ENCODE measurements around the gene KCNT1.
"Not testable (repeated sequence)": the region's sequence is repeated elsewhere in the genome, so short reads cannot be mapped to it uniquely, and the experiment has no call there.

The KCNT1 gene

DNA sequence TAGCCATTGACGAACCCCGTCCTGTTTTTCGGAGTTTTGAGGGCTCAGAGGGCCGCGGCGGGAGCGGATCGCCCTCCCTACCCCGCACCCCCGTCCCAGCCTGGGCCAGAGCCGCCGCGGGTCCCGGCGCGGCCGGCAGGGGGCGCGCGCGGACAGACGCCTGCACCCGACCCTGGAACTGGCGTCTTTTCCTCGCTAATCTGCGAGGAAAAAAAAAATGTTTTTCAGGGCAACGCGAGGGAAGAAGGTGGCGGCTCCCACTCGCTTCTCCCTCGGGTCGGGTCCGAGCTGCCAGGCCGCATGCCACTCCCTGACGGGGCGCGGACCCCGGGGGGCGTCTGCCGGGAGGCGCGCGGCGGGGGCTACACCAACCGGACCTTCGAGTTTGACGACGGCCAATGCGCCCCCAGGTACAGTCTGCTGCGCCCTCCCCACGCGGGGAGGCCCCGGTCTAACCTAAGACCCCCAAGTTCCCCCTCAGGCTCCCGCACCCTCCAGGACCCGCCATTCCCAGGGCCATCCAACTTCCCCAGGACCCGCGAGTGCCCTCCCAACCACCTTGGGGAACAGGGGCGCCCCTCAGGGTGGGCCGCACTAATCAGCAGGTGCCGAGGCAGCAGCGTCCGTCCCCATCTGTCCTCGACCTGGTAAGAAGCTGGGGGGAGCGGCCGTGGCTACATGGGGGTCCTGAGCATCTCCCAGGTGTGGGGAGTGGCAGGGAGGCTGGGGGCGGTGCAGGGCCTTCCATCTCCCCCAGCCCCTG is at the start of gene KCNT1:
KCNT1 (plus strand) TSS at position 227 of the 763 bp plus-strand sequence; CDS start at position 301, 74 bp downstream.
- FAIRE-seq = no peak

DNA sequence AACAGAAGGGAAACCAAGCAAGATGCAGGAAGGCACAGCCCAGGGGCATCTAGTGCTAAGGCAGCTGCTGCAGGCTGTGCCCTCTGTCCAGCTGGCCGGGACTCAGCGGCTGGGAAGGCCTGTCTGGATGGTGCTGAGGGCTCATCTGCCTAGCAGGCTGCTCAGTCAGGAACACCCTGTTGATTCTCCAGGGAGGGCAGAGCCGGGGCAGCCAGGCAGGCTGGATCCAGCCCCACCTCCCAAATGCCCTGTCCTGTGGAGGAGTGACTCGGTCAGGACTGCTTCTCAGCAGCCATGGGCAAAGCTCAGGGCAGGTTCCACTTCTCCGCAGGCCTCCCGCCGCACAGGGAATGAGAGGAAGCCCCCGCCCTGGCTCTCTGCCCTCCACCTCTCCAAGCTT is 46.7 kb upstream of the KCNT1 start:
- DNase-seq (ENCODE audit: low spot score) (no peak), FAIRE-seq (no peak)

More for the DNA sequence above, at the start of gene KCNT1:
- no peak for DNase-seq (ENCODE audit: low spot score)

DNA sequence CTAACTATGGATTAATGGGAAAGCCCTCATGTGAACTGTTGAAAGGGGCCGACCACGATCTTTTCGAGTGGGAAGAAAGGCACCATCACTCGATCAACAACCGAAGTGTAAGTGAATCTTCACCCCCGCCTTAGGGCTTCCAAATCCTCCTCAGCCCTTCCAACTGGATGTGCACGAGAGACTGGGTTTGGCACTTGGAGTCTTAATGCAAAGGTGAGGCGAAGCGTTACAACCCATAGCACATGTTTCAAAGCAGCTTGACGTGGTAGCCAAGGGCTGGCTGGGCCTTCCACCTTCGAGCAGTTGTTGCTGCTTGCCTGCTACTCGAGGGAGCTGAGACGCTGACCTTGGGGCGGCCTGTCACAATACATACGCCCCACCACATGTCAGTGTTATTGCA is 44.6 kb upstream of the KCNT1 start:
- no peak for DNase-seq (ENCODE audit: low spot score)
- FAIRE-seq = no peak

DNA sequence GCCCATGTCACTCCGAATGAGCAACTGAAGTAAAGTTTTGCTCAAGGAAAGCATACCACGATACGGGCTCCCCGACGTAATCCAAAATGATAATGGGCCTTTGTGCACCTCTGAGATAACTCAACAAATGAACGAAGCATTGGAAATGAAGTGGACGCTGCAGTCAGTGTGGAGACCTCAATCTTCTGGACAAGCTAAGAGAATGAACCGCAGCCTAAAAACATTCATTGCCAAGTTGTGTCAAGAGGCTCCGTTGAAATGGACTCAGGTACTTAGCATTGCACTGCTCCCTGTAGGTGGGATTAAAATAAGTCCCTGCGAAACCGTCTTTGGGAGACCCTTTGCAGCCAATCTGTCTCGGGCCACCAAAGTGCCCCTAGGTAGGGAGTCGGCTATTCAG is 42.7 kb upstream of the KCNT1 start:
- no peak for DNase-seq (ENCODE audit: low spot score)
- FAIRE-seq = no peak

DNA sequence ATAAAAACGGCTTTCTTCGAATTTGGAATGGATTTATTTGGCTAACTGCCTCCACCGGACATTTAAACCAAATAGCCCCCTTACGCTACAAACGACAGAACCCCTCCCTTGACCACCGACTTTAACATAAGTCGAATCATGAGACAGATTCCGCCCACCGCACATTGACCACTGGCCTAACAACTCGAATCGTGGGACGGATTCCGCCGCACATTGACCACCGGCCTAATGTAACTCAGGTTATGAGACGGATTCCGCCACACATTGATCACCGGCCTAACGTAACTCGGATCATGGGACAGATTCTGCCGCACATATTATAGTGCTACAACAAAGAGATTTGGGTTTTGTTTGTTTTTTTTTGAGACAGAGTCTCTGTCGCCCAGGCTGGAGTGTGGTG is 41.6 kb upstream of the KCNT1 start:
- no peak for FAIRE-seq

DNA sequence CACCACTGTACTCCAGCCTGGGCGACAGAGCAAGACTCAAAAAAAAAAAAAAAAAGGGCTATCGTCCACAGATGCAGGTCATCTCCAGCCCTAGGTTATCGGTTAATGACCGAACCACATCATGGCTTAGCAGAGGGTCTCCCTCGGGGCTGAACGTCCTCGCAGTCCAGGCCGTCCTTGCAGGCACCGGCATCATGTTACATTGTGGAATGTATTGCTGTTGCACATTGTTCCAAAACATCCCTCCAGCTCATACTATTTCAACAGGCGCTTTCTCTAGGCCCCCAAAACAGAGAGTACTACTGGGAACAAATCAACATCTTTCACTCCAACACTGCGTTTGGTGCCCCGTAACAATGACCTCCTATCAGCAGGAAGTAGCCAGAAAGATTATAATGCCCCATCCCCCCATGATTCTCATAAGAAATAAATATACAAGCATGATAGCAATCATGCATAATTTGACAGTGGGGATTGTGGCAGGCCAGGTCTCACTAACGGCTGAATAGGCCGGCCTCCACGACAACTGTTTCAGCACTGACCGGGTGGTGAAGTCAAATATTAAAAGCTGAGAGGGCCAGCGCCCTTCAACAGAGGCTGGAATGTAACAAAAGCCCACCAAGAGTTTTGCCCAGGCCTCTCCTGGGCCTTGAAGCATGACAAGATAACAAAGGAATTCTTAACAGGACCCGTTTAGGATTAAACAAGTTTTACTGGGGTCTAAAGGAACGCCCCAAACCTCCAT is 40.0 kb upstream of the KCNT1 start:
- DNase-seq (ENCODE audit: low spot score) (no peak), FAIRE-seq (no peak)

More for the DNA sequence above, 41.6 kb upstream of the KCNT1 start:
- no peak for DNase-seq (ENCODE audit: low spot score)

DNA sequence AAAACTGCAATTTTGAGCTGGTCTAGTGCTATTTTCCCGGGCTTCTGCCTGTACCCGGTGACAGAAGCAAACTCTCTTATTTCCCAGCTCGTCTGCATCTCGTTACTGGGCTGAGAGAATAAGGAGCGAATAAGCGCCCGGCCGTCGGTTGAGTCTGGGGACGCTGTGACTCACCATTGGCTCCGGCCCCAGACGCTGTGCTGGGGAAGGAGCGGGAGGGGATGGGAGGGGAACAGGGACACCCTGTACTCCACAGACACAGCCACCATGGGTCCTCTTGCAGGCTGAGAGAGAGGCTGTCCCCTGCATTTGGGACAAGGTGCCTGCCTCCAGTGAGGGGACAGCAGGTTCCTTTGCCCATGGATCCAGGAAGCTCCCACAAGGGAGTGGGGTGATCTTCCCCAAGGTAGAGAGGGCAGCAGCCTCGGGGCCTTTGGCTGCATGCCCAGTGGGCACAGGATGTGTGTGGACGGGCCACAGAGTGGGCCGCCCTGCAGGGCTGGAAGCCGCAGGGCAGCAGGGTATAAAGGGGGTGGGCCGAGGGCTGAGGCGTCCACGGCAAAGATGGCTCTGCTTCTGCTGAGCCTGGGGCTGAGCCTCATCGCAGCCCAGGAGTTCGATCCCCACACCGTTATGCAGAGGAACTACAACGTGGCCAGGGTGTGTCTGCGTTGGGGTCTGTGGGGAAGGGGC is 39.1 kb upstream of the KCNT1 start, which contains the start of gene LCN9:
LCN9 (plus strand) TSS at position 552 of the 693 bp plus-strand sequence; CDS start at position 565, 13 bp downstream.
- FAIRE-seq = no peak

DNA sequence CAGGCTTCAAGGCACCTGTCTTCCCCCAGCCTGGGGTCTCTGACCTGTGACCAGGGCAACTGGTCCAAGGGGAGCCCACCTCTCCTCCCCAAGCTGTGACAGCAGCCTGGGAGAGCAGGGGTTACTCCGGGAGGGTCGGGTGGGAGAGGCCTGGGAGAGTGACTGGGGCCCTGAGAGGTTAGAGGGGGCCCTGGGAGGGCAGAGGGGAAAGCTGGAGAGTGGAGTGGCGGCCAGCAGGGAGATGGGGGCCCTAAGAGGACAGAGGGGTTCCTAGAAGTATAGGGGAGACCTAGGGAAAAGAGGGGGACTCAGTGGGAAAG is 38.6 kb upstream of the KCNT1 start:
- DNase-seq (ENCODE audit: low spot score) (no peak), FAIRE-seq (no peak)

More for the DNA sequence above, 39.1 kb upstream of the KCNT1 start, which contains the start of gene LCN9:
- DNase-seq (ENCODE audit: low spot score) = no peak

DNA sequence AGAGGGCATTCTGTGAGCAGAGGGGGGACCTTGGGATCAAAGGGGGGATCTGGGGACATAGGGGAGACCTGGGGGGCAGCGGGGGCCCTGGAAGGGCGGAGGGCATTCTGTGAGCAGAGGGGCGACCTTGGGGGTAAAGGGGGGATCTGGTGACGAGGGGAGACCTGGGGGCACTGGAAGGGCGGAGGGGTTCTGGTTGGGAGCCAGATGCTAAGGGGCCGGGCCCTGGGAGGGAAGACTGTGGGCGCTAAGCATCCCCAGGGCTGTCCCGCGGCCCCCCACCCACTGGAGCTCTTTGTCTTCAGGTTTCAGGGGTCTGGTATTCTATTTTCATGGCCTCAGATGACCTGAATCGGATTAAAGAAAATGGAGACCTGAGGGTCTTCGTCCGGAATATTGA is 38.1 kb upstream of the KCNT1 start:
- FAIRE-seq = no peak
- no peak for DNase-seq (ENCODE audit: low spot score)

DNA sequence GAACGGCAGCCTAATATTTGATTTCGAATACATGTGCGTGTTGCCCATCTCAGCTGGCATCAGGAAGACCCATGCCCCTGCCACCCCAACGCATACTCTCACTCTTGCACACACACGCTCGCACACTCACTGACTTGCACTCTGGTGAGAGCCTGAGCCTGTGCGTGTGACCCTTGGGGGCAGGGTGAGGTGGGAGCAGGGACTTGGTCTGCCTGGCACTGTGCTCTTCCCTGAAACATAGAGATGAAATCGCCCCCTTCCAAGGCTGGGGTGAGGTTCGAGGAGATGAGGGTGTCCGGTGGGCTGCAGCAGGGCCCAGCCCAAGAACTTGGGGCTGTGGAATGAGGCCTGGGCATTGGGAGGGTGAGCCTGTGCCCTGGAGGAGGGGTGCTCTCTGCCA is 37.7 kb upstream of the KCNT1 start:
- FAIRE-seq (no peak), DNase-seq (ENCODE audit: low spot score) (no peak)

DNA sequence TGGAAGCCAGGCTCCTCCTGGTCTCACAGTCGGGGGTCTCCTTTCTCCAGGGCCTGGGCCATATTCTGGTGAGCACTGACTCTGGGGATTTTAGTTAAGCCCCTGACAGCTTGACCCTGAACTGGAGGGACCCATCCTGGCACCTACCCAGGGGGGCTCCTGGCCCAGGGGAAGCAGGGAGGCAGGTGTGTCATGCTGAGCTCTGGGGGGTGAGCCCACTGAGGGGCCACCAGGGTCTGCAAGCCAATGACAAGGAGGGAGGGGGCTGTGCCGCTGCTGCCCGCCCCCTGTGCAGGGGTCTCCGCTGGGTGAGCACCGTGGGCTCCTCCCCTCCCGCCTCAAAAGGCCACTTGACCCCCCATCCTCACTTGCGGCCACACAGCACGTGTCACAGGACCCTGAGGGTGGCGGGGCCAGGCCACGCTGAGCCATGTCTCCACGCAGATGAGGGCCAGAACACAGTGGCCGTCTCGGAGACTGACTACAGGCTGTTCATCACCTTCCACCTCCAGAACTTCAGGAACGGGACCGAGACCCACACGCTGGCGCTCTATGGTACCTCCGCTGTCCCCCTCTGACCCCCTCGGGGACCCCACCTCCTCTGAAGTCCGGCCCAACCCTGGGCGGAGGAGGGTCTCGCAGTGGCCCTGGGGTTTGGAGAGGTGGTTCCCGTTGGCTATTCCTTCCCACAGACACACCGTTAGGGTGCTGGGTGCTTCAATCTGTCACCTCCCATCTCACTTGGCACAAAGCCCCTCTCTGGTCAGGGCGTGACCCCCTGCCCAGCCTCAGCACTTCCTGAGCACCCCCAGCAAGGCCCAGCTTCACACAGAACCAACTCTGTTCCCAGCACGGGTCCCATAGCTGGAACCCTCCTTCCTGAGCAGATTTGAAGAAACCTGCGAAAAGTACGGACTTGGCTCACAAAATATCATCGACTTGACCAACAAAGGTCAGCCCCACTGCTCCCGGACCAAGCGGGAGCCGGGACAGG is 36.9 kb upstream of the KCNT1 start:
- DNase-seq (ENCODE audit: low spot score) (no peak), FAIRE-seq (no peak)

DNA sequence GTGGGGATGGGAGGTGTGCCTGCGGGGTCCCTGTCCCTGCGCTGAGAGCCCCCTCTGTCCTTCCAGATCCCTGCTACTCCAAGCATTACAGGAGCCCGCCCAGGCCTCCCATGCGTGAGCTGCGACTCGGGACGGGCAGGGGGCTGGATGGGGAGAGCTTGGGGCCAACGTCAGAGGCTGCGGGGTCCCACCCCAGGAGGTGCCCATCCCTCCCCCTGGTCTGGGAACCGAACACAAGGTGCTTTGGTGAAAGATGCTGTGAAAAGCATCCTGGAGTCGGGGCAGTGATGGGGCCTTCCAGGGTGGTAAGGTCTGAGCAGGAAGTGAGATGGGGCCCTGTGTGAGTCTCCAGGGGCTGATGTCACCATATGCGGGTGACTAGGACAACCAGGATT is 36.2 kb upstream of the KCNT1 start:
- no peak for FAIRE-seq

DNA sequence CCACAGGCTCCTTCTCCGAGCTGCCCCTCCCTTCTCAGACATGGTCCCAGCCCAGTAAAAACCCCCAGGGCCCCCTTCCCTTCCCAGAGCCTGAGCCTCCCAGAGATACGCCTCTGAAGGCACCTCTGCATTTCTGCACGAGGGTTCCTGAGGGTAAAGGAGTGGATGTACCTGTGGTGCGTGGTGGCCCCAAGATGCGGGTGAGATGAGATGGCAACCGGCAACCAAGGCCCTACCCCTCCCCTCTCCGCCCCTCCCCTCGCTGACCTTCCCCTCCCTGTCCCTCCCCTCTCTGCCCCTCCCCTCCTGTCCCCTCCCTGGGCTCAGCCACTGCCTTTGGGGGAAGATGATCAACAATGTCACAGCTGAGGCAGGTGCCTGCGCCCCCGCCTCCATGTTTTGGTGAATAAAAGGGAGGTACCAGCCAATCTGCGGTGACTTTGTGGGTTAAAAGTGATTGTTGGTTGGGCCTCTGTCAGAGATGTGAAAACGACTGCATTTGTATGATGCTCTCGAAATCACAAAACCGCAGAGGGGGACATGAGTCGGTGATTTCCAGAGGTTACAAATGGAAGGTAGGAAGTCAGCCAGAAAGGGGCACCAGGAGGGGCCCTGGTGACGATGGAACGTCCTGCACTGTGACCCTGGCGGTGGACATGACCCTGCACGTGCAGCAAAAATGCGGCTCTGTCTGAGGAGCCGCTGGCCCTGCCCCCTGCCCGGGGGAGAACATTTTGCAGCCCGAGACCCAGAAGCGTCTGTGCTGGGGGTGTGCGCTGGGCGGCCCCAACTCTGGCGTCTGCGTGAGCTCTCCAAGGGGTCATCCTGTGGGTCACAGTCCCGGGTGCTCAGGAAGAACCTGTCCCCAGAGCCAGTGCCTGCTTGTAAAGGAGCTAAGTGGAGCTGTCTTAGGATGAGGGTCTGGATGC is 35.2 kb upstream of the KCNT1 start:
- no peak for DNase-seq (ENCODE audit: low spot score)
- FAIRE-seq = no peak

More for the DNA sequence above, 36.2 kb upstream of the KCNT1 start:
- DNase-seq (ENCODE audit: low spot score) = no peak

DNA sequence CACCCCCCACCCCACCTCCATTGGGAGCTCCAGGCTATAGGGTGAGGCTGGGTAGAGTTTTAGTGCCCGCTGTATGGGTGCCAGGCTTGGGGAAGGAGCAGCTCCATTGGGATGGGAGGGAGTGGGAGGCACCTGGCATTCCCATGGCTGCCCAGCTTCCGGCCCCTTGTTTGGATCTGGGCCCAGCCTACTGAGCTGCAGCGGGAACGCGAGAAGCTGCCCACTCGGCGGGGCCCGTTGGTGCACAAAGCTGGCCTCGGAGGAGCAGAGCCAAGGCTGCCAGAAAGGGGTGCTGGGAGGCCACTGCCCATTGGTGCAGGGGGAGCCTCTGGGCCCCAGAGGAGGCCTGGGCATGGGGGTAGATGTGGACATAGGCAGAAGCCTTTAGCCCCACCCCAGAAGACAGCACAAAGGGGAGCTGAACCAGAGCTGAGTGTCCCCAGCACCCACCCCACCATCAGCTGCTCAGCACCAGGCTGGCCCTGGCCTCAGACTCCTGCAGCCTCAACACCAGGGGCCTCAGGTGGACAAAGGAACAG is 34.5 kb upstream of the KCNT1 start:
- DNase-seq (ENCODE audit: low spot score) = no peak
- FAIRE-seq = no peak

DNA sequence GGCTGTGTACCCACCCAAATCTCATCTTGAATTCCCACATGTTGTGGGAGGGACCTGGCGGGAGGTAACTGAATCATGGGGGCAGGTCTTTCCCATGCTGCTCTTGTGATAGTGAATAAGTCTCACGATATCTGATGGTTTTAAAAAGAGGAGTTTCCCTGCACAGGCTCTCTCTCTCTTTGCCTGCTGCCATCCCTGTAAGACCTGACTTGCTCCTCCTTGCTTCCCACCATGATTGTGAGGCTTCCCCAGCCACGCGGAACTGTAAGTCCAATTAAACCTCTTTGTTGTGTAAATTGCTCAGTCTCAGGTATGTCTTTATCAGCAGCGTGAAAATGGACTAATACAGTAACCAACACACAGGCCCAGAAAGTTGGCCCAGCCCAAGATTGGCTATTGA is 33.0 kb upstream of the KCNT1 start:
- FAIRE-seq; DNase-seq (ENCODE audit: low spot score): not testable (repeated sequence)

DNA sequence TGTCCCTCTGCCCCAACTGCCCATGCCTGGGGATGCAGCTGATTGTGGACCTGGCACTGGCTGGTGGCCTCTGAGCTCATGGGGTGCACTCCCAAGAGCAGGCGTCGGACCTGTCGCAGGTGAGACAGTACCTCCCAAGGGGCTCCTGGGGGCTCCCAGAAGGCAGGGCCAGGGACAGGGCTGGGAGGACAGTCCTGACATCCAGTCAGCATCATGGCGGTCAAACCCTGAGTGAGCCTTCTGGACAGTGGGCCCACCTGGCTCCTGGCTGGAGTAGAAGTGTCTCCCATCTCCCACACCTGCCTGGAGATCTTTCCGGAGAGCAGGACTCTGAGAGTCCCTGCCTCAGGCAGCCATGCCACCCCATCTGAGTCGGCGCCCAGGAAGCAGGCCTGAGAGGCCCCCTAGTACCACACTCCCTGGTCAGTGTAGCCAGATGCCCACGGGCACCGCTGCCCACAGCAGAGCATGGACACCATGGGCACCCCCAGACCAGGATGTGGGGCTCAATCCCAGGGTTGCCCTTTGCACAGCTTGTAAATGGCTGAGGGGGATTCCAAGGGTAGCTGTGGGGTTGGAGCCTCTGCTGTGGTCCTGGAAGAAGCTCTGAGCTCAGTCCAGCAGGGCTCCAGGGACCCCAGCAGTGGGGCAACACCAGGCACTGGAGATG is 32.2 kb upstream of the KCNT1 start:
- DNase-seq (ENCODE audit: low spot score) (no peak), FAIRE-seq (no peak)

DNA sequence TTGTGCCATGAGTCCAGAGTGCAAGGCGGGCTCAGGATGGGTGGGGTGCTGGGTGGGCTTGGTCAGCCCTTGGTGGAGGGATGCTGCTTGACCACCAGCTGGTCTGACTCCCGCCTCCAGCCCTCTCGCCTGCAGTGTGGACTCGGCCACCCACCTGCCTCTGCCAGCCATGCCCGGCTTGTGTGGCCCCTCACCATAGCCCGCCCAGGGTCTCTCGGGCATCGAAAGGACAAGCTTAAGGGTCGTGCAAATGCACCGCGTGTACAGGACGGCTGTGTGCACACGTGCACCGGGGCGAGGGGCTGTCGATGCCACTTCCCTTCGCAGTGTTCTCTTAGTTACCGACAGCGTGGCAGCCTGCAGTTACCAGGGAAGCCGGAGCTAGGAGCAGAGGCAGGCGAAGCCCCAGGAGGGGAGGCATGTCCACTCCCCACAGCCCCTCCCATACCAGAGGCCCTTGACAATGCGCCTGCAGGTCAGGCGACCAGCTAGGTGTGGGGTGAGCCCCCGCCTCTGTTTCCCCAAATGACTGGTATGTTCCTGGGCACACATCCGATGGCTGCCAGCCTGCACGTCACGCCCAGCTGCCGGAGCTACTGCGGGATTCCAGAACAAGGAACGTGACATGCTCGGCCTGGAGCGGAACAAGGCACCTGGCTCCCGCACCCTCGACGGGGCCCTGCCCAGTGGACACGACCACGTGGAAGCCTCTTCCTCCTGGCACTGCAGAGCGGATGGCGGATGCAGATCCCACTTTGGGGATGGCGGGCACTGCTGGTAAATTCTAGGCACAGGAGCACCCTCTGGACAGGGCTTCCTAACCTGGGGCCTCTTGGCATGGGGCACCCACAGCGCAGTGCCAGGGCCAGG is 31.0 kb upstream of the KCNT1 start:
- DNase-seq (ENCODE audit: low spot score) (no peak), FAIRE-seq (no peak)

DNA sequence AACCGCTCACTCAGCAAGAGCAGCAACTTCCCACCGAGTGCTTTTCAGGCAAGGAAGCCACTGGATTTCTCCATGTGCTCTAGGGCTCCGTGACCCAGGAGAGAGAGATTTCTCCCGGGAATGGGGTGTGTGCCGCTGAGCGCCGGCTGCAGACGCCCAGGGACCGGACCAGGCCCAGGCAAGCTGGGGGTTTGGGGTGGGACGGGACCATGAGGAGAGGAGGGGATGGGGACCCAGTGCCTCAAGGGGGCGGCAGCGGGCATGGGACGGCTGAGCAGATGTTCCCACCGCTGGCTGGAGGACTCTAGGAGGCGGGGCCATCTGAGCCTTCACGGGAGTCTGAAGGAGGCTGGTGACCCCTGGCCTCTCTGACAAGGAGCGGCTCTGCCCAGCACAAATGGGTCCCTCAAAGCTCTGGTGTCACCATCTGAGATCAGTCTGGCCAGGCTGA is 30.4 kb upstream of the KCNT1 start:
- no peak for FAIRE-seq
- DNase-seq (ENCODE audit: low spot score) = no peak
